GM06990 (cell line): Measurements from ENCODE around the gene DYRK2.

Source experiments
- DNase-seq: peaks from one replicate; pipeline ENCODE4 v3.0.0-alpha.2; 2011; ENCODE audit not compliant: insufficient read length; ENCODE audit errors: extremely low read depth
- H3K27me3 ChIP-seq: replicated peaks from 2 replicates; pipeline ENCODE4 v1.6.0; 2011; ENCODE audit warnings: low read length; ENCODE audit not compliant: control insufficient read depth, insufficient read depth
- H3K36me3 ChIP-seq: 2 replicates; pipeline ENCODE4 v1.5.1; 2011; ENCODE audit warnings: low read length; ENCODE audit not compliant: control insufficient read depth, insufficient read depth
- H3K4me3 ChIP-seq: replicated peaks from 2 replicates; pipeline ENCODE4 v1.5.1; 2011; ENCODE audit warnings: low read depth, mild to moderate bottlenecking, control low read depth, low read length
- CTCF ChIP-seq: IDR thresholded peaks from 2 replicates; pipeline ENCODE4 v1.5.1; 2011; ENCODE audit warnings: low read length, control low read depth, mild to moderate bottlenecking, inconsistent platforms; ENCODE audit not compliant: insufficient read depth, poor library complexity, severe bottlenecking

DYRK2 gene

GRCh38 chr12:67651132-67651695 is 2.7 kb downstream of the DYRK2 start:
- peak overlapping the region; percentile 88 for H3K4me3 ChIP-seq
- no peak for TF ChIP-seq CTCF

GRCh38 chr12:67655829-67656228 is 7.3 kb downstream of the DYRK2 start:
- no peaks in the 10 kb centered on the region for H3K27me3 ChIP-seq
- no peak for TF ChIP-seq CTCF
- no peak overlapping the region for H3K4me3 ChIP-seq
- peaks cover 12% of the 10 kb centered on the region for H3K36me3 ChIP-seq
- no peak for DNase-seq

More at GRCh38 chr12:67651132-67651695, 2.7 kb downstream of the DYRK2 start:
- no peaks in the 10 kb centered on the region for H3K27me3 ChIP-seq
- no peaks in the 10 kb centered on the region for H3K36me3 ChIP-seq
- no peak for DNase-seq

- DNase-seq, result no peak
- TF ChIP-seq CTCF, result no peak
- Histone ChIP-seq H3K27me3 (no peaks in the 10 kb centered on the region), H3K36me3 (peaks cover 12% of the 10 kb centered on the region), H3K4me3 (no peak overlapping the region)
These were observed 7.7 kb downstream of the DYRK2 start for GRCh38 chr12:67656251-67656650.

- H3K36me3 ChIP-seq, result peaks cover 12% of the 10 kb centered on the region
- DNase-seq, result no peak
- no peak overlapping the region for H3K4me3 ChIP-seq
- TF ChIP-seq CTCF, result no peak
- no peaks in the 10 kb centered on the region for H3K27me3 ChIP-seq
These were observed 9.9 kb downstream of the DYRK2 start for GRCh38 chr12:67658486-67658885.

- peaks cover 12% of the 10 kb centered on the region for H3K36me3 ChIP-seq
These were observed 10.7 kb downstream of the DYRK2 start for GRCh38 chr12:67659292-67659691.

More at GRCh38 chr12:67659292-67659691, 10.7 kb downstream of the DYRK2 start:
- Histone ChIP-seq H3K4me3 (no peak overlapping the region), H3K27me3 (no peaks in the 10 kb centered on the region)
- no peak for DNase-seq
- TF ChIP-seq CTCF, result no peak
